Measurements from ENCODE around the gene PFKL.
"Not testable (repeated sequence)": the region's sequence is repeated elsewhere in the genome, so short reads cannot be mapped to it uniquely, and the experiment has no call there.

PFKL gene

DNA sequence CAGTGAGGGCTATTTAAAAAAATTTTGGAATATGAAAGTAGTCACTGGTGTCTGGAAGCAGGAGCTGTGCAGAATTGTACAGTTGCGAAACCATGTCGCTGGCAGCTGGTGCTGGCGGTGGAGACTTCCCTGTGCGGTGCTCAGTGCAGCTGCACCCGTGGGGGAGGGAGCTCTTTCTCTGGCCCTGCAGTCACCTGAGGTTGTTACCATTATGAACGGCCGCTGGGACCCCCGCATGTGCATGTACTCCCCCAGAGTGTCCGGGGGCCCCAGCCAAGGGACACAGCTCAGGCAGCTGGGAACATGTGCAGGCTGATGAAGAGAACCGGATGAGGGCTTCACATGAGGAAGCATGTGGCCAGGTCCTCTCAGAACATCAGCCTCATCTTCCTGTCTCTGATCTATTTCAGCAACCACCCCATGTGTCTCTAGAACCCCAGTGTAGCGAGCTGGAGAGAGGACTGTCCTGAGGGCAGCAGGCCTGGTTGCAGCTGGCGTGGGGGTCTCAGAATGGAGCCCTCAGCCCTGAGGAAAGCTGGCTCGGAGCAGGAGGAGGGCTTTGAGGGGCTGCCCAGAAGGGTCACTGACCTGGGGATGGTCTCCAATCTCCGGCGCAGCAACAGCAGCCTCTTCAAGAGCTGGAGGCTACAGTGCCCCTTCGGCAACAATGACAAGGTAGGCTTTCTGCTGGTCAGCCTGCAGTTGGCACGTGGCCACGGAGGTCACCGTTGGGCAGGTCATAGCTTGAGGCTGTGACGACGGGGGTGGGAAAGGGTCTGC, 53.5 kb downstream of the PFKL start, which contains the start of gene TRPM2:
Gene TRPM2 (plus strand): TSS at position 431 of the 780 bp plus-strand sequence. CDS start 80 bp downstream, at position 511.
- peak in 1 of 2 donors; percentile 35 for DNase-seq (ENCODE audit: low spot score in 2 of 2)
- Mint-ChIP-seq H3K9me3 (no peaks in the 10 kb centered on the region), H3K4me1 (peaks cover 33% of the 10 kb centered on the region), H3K27me3 (peaks cover 1% of the 10 kb centered on the region), H3K36me3 (no peaks in the 10 kb centered on the region), H3K27ac (peak within 1 kb of the TSS; percentile 70), H3K4me3 (peak within 1 kb of the TSS; percentile 85)
- peak; percentile 66 for ATAC-seq (ENCODE audit: low read depth)

DNA sequence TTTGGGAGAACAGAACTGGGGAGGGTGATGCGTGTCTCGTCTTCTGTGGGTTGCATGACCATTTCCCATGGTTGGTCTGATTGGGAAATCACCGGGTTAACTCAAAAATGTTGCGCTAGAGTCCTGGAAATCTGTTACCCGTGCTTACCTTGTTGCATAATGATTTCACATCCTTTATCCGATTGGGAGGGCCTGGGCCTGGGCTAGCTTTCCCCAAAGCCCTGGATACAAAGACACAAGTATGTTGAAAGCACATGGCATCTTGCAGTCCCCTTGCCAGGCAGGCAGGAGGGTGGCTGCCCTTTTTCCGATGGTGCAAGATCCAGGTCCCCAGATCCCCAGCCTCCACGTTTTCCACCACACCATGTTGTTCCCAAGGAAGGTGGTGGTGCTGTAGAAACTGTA, 54.1 kb downstream of the PFKL start:
- no peak for DNase-seq (ENCODE audit: low spot score in 2 of 2)
- Mint-ChIP-seq H3K27me3 (peaks cover 1% of the 10 kb centered on the region), H3K4me3 (peak overlapping the region; percentile 85), H3K27ac (peak overlapping the region; percentile 70), H3K36me3 (no peaks in the 10 kb centered on the region), H3K9me3 (no peaks in the 10 kb centered on the region), H3K4me1 (peaks cover 33% of the 10 kb centered on the region)
- ATAC-seq (ENCODE audit: low read depth), result no peak

DNA sequence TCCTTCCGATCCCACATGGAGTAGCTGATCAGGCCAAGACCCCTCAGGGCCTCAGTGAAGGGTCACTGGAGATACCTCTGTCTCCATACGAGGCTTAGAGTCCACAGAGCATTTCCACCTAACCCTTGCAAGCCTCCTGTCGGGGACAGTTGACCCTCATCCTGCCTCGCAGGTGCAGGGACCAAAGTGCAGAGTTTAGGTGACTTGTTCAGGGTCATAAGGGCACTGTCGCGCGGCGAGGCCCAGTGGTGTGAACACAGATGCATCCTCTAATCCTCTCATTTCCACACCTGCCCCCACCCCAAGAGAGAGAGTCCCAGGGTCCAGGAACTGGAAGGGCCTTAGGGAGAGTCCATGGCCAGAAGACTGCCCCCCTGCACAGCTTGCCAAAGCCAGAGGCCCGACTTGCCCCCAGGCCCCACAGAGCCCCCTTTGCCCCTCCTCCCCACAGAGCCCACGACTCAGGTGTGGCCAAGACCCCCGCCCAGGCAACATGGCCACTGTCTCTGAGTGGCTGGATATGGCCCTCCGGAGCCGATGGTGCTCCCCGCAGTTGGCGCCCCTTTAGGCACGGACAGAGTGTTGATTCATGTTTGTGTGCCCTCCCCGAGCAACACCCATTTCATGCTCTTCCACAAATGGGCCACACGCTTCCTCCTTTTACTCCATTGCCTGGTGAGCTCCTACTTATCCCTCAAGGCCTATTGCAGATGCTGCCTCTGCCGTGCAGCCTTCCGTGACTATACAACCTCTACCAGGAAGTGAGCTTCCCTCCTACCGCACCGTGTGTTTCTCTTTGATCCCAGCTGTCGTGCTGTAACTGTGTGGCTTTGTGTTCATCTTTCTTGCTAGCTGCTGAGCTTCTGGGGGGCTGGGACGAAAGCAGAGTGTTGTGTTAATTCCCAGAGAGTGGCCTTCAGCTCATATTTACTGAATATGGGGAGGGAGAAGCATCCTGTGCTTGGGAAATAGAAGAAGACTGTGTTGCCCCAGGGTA, 55.2 kb downstream of the PFKL start:
- DNase-seq (ENCODE audit: low spot score in 2 of 2) (no peak), ATAC-seq (ENCODE audit: low read depth) (peak; percentile 50)
- Mint-ChIP-seq H3K4me1 (peaks cover 33% of the 10 kb centered on the region), H3K27me3 (no peaks in the 10 kb centered on the region), H3K9me3 (no peaks in the 10 kb centered on the region), H3K4me3 (peak overlapping the region; percentile 85), H3K27ac (peak overlapping the region; percentile 70), H3K36me3 (no peaks in the 10 kb centered on the region)

DNA sequence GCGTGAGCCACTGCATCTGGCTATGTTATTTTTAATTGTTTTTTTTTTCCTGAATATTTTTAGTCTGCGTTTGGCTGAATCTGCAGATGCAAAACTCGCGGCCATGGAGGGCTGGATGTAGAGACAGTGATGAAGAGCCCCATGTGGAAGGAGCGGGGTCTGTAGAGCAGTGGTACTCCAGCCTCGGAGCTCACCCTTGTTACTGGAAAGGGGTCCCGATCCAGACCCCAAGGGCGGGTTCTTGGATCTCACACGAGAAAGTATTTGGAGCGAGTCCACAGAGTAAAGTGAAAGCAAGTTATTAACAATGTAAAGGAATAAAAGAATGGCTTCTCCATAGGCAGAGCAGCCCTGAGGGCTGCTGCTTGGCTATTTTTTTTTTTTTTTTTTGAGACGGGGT, 56.3 kb downstream of the PFKL start:
- no peaks in the 10 kb centered on the region for H3K36me3 Mint-ChIP-seq
- H3K27ac Mint-ChIP-seq, result no peak overlapping the region
- H3K9me3 Mint-ChIP-seq, result no peaks in the 10 kb centered on the region
- H3K4me3 Mint-ChIP-seq, result no peak overlapping the region
- ATAC-seq (ENCODE audit: low read depth) (no peak), DNase-seq (ENCODE audit: low spot score in 2 of 2) (no peak)
- H3K4me1 Mint-ChIP-seq, result peaks cover 35% of the 10 kb centered on the region
- H3K27me3 Mint-ChIP-seq, result no peaks in the 10 kb centered on the region

DNA sequence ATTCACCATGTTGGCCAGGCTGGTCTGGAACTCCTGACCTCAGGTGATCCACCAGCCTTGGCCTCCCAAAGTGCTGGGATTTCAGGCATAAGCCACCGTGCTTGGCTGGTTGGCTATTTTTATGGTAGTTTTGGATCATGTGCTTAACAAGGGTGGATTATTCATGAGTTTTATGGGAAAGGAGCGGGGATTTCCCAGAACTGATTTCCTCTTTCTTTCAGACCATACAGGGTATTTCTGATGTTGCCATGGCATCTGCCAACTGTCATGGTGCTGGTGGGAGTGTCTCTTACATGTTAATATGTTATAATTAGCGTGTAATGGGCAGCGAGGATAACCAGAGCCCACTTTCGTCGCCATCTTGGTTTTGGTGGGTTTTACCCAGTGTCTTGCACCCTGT, 56.8 kb downstream of the PFKL start:
- ATAC-seq (ENCODE audit: low read depth), result peak; percentile 45
- Mint-ChIP-seq H3K9me3 (no peaks in the 10 kb centered on the region), H3K4me3 (no peak overlapping the region), H3K27me3 (no peaks in the 10 kb centered on the region), H3K36me3 (no peaks in the 10 kb centered on the region), H3K27ac (no peak overlapping the region), H3K4me1 (peaks cover 35% of the 10 kb centered on the region)
- DNase-seq (ENCODE audit: low spot score in 2 of 2), result no peak

DNA sequence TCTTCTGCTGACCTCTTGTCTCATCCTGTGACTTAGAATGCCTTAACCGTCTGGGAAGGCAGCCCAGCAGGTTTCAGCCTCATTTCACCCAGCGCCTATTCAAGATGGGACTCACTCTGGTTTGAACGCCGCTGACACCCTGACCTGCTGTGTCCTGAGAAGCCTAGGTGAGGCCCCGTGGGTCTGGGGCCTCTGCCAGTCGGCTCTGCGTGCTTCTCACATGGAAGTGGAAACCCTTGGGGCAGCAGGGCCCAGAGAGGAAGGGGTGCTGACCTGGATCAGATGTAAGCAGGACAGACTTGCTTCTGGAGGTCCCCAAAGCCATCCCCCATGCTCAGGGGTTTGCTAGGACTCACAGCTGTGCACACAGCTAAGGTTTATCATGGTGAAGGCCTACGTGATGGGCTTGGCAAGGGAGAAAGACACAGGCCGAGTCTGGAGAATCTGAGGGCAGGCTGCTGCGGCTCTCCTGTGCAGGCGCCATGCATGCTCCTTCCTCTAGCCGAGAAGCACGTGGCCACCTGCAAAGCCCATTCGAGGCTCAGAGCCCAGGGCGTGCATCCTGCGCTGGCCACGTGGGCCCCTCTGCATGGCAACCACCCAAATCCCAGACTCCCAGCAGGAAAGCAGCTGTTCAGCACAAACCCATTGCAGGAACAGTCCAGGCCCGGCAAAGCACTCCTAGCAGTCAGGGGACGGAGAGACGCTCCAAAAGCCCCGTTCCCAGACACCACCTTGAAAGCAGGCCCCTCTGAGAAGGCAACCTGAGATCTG, 57.4 kb downstream of the PFKL start:
- Mint-ChIP-seq H3K27ac (no peak overlapping the region), H3K27me3 (no peaks in the 10 kb centered on the region), H3K4me3 (no peak overlapping the region), H3K36me3 (no peaks in the 10 kb centered on the region), H3K4me1 (peaks cover 34% of the 10 kb centered on the region), H3K9me3 (no peaks in the 10 kb centered on the region)
- DNase-seq (ENCODE audit: low spot score in 2 of 2), result no peak
- no peak for ATAC-seq (ENCODE audit: low read depth)

DNA sequence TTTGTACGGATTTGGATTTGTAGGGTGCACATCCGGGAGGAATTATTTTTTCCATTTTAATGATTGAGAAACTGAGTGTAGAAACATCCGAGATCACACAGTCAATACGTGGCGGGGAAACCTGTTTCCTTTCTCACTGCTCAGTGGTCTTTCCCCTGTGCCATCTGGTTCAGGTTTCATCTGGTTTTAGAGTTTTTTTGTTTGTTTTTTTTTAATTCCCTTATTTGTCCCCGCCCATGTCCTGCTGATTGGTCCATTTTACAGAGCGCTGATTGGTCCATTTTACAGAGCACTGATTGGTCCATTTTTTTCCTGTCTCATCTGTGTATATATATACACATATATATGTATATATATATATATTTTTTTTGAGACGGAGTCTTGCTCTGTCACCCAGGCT, 59.5 kb downstream of the PFKL start:
- Mint-ChIP-seq H3K4me3 (no peak overlapping the region), H3K36me3 (peaks cover 4% of the 10 kb centered on the region), H3K27me3 (no peaks in the 10 kb centered on the region), H3K27ac (no peak overlapping the region), H3K4me1 (peaks cover 19% of the 10 kb centered on the region), H3K9me3 (peaks cover 4% of the 10 kb centered on the region)
- no peak for ATAC-seq (ENCODE audit: low read depth)
- DNase-seq (ENCODE audit: low spot score in 2 of 2), result no peak

DNA sequence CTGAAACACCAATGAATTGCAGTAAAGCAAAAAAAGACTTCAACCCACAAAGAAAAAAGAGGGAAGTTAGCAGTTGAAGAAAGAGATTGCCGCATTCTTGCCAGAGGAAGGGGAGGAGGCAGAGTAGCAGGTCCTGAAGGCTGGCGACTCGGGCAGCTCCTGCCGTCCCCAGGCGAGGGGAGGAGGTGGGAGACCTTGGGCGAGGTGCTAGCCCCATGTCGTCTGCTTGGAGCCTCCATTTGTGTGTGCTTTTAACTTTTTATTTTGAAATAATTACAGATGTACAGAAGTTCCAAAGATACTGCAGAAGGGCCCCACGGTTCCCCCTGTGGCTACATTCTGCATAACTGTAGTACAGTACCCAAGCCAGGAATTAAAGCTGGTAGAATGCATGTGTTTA, 60.3 kb downstream of the PFKL start:
- Mint-ChIP-seq H3K4me1 (peaks cover 11% of the 10 kb centered on the region), H3K27me3 (no peaks in the 10 kb centered on the region), H3K9me3 (peaks cover 4% of the 10 kb centered on the region), H3K27ac (peak overlapping the region; percentile 35), H3K36me3 (peaks cover 4% of the 10 kb centered on the region), H3K4me3 (peak overlapping the region; percentile 54)
- ATAC-seq (ENCODE audit: low read depth) (peak; percentile 71), DNase-seq (ENCODE audit: low spot score in 2 of 2) (no peak)

DNA sequence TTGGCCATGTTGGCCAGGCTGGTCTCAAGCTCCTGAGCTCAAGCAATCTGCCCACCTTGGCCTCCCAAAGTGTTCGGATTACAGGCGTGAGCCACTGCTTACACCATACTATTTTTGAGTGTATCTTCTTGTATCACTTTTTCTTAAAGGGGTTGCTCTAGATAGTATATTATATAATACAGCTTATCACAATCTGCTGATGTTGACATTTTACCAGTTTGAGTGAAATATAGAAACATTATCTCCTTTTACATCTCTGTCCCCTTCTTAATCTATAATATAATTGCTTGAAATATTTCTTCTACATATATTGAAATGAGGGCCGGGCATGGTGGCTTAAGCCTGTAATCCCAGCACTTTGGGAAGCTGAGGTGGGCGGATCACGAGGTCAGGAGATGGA, 62.0 kb downstream of the PFKL start:
- DNase-seq (ENCODE audit: low spot score in 2 of 2); H3K27ac Mint-ChIP-seq; H3K27me3 Mint-ChIP-seq; H3K9me3 Mint-ChIP-seq; ATAC-seq (ENCODE audit: low read depth); H3K4me3 Mint-ChIP-seq; H3K36me3 Mint-ChIP-seq; H3K4me1 Mint-ChIP-seq: not testable (repeated sequence)

DNA sequence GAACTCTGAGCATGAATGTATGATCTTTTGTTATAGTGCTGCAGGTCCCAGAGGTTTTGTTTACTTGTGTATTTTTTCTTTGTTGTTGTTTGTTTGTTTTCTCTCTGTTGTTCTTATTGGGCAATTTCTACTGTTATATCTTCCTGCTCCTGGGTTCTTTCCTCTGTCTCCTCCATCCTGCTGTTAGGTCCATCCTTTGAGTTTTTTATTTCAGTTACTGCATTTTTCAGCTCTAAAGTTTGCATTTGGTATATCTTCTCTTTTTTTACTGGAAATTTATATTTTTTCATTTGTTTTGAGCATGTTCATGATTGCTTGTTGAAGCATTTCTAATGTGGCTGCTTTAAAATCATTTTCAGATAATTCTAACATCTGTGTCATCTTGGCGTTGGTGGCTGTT, 63.4 kb downstream of the PFKL start:
- no peaks in the 10 kb centered on the region for H3K27me3 Mint-ChIP-seq
- no peak overlapping the region for H3K4me3 Mint-ChIP-seq
- ATAC-seq (ENCODE audit: low read depth) (no peak), DNase-seq (ENCODE audit: low spot score in 2 of 2) (no peak)
- peaks cover 4% of the 10 kb centered on the region for H3K9me3 Mint-ChIP-seq
- H3K27ac Mint-ChIP-seq, result no peak overlapping the region
- peaks cover 5% of the 10 kb centered on the region for H3K4me1 Mint-ChIP-seq
- peaks cover 9% of the 10 kb centered on the region for H3K36me3 Mint-ChIP-seq

DNA sequence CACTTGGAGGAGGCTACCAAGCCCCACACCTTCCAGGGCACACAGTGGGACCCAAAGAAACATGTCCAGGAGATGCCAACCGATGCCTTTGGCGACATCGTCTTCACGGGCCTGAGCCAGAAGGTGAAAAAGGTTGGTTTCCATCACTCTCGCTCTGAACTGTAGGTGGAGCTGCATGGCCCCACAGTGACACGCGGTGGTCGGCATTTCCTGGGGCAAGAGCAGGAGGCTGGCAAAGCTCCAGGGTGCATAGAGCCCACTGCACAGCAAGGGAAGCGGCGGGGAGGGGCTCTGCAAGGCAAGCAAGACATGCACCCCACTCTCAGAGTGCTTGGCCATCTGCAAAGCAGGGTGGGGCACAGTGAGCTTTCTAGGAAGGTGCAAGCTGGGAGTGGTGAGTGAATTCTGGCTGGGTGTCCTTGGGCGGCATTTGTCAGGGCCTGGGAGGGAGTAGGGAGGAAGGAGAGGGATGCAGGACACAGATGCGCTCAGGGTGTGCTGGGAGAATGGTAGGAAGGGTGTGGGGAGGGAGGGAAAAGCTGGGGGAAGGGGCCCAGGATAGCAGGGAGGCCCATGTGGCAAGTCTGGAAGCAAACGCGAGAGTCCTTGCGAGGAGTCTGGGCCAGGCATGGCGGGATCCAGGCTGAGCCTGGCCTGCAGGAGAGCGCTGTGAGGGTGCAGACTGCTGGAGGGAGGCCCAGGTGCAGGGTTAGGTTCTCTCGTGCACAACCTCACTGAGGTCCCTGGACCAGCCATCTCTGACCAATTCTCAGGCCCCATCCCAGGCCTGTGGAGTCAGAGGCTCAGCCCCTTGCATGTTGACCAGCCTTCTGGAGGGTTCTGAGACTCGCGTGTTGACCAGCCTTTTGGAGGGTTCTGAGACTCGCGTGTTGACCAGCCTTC, 64.5 kb downstream of the PFKL start:
- no peak for ATAC-seq (ENCODE audit: low read depth)
- Mint-ChIP-seq H3K4me3 (no peak overlapping the region), H3K27ac (no peak overlapping the region), H3K36me3 (peaks cover 11% of the 10 kb centered on the region), H3K4me1 (peaks cover 5% of the 10 kb centered on the region), H3K9me3 (peaks cover 4% of the 10 kb centered on the region), H3K27me3 (peaks cover 4% of the 10 kb centered on the region)
- no peak for DNase-seq (ENCODE audit: low spot score in 2 of 2)

DNA sequence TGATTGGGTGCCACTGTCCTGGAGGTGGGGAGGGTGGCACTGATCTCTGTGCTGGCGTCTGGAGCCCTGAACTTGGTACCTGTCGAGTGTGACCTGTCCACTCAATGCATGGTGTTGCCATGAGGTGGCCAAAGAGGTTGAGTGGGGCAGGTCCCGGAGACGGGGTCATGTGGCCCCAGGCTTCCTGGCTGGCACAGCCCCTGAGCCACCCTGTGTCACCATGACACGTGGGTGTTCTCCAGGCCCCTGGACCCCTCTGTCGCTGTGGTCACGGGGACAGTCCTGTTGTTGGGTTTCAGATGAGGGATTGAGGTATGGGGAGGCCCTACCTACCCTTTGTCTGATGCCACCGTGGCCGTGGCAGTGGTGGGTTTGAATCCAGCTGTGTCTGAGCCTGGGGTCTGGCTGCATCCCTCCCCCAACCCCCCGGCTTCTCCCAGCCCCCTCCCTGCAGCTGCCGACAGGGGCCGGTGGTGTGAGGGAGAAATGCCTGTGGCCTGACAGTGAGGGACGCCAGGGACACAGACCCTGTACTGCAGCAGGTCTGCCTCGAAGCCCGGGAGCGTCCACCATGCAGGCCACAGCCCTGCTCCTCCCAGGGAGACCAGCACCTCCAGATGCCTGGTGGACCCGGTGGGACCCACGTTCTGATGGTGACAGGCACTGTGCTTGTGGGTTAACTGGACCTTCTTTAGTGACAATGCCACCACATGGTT, 65.6 kb downstream of the PFKL start:
- H3K36me3 Mint-ChIP-seq, result peaks cover 11% of the 10 kb centered on the region
- no peak overlapping the region for H3K4me3 Mint-ChIP-seq
- ATAC-seq (ENCODE audit: low read depth) (no peak), DNase-seq (ENCODE audit: low spot score in 2 of 2) (no peak)
- peaks cover 5% of the 10 kb centered on the region for H3K4me1 Mint-ChIP-seq
- no peak overlapping the region for H3K27ac Mint-ChIP-seq
- peaks cover 4% of the 10 kb centered on the region for H3K27me3 Mint-ChIP-seq
- peaks cover 4% of the 10 kb centered on the region for H3K9me3 Mint-ChIP-seq
